Measurements from ENCODE around the gene RDH5.
A peak's percentile ranks its signal among the peaks of the same experiment; 100 is the strongest.

Gene RDH5

DNA sequence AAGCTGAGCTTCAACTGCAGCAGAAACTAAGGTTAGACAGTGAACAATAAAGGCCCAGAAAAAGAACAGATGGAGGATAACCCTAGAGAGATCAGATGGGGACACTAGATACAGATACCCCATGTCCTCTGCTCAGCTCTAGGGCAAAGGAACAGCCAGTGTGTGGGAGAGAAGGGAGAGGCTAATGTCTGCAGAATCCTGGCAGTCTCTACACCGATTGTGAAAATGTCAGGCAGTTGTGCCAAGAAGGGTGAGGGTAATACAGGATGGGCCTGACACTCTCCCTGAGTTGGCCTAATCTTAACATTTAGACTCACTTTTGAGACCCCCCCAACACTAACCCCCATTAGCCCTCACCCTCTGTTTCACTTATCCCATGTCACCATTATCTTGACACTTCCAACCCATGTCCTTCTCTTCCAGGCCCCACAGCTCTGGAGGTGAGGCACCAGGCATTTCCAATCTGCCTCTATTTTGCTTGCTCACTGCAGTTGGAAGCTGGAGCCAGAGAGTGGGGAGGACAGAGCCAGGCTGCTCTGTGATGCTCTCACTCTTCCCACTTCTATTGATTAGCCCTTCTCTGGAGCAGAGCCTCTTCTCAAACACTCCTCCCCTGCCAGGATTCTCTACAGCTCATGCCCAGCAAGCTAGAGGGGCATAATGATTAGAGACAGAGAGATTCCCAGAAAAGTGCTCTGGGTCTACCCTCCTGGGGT, 7.3 kb upstream of the RDH5 start:
- no peak for DNase-seq (ENCODE audit: low read depth, low spot score)

DNA sequence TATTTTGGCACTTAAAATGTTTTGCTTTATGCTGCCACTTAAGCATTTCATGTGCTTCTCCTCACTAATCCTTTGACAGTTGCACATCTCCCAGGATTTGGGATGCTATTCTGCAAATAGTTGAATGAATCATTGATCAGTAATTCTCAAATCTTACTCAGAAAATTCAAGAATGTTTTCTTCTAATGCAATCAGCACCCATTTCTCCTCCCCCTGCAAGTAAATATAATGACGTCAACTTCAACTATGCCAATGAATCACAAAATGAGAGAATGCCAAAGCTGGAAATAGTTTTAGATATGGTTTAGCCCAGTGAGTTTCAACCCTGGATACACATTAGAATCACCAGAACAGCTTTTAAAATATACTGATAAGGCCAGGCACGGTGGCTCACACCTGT, 6.5 kb upstream of the RDH5 start:
- DNase-seq (ENCODE audit: low read depth, low spot score) = no peak

DNA sequence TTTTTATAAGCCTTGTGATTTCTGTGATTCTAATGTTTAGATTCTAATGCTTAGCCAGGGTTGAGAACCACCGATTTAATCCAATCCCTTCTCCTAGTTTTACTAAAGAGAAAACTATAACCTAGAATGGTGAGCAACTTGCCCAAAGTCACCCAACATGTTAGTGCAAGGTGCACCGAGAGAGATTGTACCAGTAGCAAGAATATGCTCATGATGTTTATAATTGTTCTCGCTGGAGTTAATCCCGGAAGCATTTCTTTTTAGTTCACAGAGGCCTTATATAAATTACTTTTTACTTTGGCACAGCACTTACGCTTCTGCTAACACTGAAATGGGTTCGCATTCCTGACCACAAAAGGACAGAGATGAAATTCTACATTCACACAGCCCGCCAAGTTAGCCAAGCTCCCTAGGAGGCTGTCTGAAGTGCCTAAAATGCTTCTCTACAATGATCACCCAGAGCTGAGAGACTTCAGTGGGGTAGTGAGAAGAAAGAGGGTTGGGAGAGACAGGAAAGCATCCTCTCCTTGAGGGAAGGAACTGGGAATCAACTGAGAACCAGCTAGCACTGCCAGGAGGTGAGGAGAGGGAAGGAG, 4.9 kb upstream of the RDH5 start:
- DNase-seq (ENCODE audit: low read depth, low spot score) = no peak

DNA sequence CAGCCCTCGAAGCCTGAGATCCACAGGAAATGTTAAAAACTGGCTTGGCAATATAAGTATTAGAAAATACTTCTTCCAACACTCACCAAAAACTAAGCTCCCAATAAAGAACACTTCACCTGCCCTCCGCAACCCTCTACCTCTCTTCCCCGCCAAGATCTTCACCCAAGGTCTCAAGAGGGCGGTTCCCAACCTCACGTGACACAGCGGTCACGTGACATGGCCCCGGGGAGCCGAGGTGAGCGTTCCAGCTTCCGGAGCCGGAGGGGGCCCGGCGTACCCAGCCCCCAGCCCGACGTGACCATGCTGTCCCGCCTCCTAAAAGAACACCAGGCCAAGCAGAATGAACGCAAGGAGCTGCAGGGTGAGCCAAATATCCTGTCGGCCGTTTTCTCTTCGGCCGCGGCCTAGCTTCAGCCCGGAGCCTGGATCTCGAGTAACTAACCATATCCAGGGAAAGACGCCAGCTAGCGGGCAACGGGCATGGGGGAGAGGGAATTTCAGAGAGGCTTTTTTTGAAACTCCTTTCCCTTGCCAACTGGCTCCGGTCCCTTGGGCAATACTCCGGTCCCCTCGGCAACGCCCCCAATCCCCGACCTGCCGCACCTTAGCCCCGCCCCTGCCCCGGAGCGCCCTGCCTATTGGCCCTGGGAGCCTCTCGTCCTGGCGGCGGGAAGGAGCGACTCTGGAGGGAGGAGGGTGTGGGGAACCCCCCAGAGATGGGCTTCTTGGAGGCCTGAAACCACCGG, 4.2 kb upstream of the RDH5 start, which contains the start of gene BLOC1S1:
Gene BLOC1S1, plus strand, starts transcription at position 214 of the 749 bp plus-strand sequence. Its CDS starts 6 bp downstream, at position 220.
- peak; percentile 81 for DNase-seq (ENCODE audit: low read depth, low spot score)

DNA sequence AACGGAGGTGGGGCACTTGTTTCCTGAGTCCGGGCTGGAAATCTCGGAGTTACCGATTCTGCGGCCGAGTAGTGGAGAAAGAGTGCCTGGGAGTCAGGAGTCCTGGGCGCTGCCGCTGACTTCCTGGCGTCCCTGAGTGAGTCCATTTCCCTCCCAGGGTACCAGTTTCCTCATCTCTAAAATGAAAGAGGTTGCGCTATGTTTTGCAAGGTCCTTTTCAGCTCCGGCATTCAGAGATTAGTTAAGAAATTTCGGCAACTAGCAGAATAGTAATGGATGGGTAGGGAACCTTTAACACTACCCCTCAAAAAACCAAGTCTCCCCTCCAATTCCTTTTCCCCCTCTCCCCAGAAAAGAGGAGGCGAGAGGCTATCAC, 3.6 kb upstream of the RDH5 start:
- DNase-seq (ENCODE audit: low read depth, low spot score) = no peak

DNA sequence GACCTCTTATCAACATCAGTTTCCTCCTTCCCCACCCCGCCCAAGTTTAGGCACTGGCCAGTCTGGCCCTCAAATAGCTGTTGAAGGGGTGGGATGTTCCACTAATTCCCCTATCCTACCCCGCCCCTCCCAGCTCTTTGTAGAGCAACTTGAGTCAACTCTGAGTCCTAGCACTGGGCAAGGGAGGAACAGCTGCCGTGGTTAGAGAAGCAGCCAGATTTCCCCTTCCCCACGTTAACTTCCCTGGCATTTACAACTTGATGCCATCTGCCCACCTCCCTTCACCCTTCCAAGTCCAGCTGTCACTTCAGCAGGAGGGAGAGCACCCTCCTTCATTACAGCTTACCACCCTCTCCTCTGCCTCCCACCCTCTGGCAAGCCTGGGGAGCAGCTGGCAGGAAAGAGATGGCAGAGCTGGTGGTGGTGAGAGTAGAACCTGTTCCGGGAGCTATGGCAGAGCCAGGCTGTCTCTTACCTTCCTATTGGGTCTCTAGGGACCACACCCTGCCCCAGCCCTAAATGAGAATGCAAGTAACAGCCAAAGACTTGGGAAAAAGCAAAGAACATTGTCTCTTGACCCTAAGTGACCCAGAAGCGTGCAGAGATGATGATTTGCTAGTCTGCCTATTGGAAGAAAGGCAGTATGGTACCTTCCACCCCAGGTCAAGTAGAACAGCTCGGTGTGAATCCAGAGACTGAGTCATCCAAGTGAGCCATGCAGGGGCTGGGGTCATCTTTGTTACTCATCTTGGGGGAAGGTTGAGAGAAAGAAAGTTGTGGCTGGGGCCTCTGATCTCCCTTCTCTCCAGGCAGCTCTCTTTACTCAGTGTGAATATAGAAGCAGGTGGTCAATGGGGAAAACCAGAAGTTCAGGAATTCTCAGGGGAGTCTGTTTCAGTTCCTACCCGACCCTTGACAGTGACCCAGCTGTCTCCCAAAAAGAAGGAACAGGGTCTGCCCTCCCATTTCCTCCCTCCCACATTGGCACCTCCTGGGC, 2.9 kb upstream of the RDH5 start:
- no peak for DNase-seq (ENCODE audit: low read depth, low spot score)

DNA sequence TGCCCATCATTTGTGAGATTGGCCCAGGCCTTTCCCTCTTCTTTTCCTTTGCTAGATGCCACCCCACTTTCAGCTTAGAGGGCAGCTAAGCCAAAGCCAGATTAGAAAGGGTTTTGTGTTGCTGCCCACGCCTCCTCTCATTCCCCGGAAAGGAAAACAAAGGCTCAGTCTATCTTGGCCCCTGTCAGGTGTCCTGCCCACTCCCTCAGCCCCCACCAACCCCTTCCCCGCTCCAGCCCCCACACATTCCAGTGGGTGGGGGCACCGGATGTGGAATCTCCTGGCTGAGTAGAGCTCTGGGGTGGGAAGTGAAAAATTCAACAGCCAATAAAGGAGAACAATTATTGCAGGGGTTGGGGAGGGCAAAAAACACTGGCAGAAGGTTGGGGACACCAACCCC, 2.2 kb upstream of the RDH5 start:
- DNase-seq (ENCODE audit: low read depth, low spot score) = peak; percentile 33

DNA sequence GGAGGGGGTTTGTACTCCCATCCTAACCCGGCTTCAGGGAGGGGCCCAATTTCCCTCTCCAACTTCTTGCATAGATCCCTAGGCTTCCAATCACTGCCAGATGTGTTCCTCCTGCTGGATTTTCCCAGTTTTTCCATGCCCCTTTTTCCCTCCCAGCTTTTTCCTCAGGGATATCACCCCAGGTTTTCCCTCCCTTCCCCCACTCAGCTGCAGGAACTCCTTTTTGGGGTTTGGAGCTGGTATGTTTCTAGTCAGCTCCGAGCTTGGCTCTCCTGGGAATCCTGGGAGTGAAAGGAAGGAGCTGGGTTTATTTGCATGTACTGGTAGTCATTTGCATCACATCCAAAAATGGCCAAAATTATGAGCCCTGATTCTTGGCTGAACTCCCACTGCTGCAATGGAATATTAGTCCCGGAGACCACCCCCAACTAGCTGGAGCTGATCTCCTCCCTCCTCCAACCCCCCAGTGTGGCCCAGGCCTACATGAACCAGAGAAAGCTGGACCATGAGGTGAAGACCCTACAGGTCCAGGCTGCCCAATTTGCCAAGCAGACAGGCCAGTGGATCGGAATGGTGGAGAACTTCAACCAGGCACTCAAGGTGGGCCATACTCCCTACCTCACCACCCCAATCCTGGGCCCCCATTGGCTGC, 1.4 kb upstream of the RDH5 start:
- no peak for DNase-seq (ENCODE audit: low read depth, low spot score)

DNA sequence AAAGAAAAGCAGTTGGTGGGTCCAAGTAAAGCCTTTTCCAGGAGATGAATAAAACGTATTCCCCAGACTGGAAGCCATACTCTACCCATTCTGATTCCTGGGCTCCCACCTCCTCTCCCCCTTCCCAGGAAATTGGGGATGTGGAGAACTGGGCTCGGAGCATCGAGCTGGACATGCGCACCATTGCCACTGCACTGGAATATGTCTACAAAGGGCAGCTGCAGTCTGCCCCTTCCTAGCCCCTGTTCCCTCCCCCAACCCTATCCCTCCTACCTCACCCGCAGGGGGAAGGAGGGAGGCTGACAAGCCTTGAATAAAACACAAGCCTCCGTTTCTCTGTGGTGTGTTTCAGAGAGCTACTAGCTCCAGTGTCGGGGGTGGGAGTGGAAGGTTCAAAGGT, 822 bp upstream of the RDH5 start:
- no peak for DNase-seq (ENCODE audit: low read depth, low spot score)

DNA sequence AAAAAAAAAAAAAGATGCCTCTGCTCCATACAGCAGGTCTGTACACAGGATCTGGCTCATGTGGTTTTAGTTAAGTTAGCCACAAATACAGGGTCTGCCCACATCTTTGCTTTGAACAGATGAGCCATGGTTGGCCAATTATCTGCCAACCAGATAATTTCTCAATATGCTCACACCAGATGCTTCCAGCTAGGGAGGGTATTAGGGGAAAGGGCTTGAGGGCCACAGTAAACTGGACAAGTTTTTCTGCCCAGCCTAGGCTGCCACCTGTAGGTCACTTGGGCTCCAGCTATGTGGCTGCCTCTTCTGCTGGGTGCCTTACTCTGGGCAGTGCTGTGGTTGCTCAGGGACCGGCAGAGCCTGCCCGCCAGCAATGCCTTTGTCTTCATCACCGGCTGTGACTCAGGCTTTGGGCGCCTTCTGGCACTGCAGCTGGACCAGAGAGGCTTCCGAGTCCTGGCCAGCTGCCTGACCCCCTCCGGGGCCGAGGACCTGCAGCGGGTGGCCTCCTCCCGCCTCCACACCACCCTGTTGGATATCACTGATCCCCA, 776 bp downstream of the RDH5 start:
- DNase-seq (ENCODE audit: low read depth, low spot score) = peak; percentile 47

DNA sequence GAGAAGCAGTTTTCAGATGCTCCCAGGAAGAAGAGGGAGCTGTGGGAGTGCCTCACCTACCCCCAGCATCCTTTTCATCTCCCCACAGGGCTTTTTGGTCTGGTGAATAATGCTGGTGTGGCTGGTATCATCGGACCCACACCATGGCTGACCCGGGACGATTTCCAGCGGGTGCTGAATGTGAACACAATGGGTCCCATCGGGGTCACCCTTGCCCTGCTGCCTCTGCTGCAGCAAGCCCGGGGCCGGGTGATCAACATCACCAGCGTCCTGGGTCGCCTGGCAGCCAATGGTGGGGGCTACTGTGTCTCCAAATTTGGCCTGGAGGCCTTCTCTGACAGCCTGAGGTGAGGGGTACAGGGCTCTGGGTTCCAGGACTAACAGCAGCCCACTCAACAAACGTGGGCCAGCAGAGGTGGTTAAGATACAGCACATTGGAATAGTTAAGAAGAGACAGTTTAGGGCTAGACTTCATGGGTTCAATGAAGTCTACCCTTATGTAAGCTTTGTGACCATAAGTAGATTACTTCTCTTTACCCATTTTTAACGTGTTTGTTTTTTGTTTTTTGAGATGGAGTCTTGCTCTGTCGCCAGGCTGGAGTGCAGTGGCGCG, 1.5 kb downstream of the RDH5 start:
- no peak for DNase-seq (ENCODE audit: low read depth, low spot score)

DNA sequence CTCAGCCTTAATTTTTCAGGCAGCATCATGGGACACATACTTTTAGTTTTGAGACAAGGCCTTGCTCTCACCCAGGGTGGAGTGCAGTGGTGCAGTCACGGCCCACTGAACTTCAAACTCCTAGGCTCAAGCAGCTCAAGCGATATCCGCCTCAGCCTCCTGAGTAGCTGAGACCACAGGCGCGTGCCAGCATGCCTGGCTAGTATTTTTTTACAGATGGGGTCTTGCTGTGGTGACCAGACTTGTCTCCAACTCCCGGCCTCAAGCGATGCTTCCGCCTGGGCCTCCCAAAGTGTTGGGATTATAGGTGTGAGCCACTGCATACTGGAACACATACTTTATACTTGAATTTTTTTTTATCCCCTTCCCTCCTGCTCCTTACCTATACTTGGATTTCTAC, 2.8 kb downstream of the RDH5 start:
- DNase-seq (ENCODE audit: low read depth, low spot score) = no peak

DNA sequence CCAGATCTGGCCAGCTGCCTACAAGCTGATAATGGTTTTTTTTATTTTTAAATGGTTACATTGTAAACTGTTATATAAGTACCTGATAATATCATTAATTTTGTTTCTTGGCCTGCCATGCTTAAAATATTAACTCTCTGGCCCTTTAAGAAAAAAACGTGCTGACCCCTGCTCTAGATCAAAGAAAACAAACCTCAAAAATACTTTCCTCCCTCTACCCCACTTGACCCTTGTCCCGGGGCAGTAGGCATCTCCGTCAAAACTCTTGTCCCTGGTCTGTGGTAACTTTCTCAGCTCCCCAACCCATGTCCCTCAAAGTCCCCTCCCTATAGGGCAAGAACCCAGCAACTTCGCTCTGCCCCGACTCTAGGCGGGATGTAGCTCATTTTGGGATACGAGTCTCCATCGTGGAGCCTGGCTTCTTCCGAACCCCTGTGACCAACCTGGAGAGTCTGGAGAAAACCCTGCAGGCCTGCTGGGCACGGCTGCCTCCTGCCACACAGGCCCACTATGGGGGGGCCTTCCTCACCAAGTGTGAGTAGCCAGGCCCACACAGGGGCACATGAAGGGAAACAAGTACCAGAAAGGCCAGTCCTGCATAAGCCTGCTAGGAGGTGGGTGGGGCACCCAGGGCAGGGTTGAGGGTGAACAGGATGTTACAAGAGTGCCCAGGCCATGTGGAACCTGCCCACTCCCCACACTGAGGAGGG, 3.5 kb downstream of the RDH5 start:
- no peak for DNase-seq (ENCODE audit: low read depth, low spot score)

DNA sequence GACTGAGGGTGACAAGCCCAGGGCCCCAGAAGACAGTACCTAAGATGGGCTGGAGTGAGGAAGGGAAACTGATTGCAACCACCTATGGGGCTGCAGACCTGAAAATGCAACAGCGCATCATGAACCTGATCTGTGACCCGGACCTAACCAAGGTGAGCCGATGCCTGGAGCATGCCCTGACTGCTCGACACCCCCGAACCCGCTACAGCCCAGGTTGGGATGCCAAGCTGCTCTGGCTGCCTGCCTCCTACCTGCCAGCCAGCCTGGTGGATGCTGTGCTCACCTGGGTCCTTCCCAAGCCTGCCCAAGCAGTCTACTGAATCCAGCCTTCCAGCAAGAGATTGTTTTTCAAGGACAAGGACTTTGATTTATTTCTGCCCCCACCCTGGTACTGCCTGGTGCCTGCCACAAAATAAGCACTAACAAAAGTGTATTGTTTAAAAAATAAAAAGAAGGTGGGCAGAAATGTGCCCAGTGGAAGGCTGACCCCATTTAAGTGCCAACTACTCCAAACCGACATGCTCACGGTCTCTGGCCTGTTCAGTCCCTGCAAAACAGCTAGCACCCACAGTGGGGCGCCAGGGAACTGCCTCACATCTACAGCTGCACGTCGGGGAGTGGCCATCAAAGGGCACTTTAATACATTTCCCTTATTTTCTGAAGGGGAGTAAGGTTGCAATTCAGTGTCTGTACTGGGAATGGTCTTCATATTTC, 4.2 kb downstream of the RDH5 start:
- DNase-seq (ENCODE audit: low read depth, low spot score) = no peak

DNA sequence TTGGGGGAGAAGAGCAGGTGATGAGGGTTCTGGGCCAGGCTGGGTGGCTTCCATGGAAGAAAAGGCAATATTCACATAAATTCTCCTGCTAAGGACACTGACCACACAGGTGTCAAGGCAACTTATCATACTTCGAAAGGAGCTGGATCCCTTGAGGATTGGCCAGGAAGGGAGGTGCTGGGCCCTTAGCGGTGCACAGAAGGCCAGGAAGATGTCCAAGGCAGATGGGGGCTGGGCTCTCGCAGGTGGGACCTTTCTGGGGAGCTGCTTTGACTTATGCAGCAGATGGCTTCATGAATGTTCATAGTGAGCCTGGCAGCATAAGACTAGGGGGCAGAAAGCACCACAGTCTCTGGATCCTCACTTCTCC, 4.7 kb downstream of the RDH5 start:
- DNase-seq (ENCODE audit: low read depth, low spot score) = no peak

DNA sequence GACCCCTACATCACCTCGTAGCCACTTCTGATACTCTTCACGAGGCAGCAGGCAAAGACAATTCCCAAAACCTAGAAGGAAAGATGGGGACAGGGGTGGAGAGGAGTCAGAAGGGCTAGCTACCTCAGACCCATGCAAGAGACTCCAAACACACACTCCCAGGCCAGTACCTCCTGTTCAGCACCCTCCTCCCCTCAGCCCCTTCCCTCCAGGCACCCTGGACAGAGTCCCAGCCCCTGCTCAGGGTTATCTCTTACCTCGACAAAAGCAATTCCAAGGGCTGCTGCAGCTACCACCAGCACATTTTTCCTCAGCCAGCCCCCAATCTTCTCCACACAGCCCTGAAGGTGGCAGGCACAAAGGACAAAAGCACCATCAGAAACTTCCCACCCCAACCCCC, 5.4 kb downstream of the RDH5 start:
- DNase-seq (ENCODE audit: low read depth, low spot score) = no peak

DNA sequence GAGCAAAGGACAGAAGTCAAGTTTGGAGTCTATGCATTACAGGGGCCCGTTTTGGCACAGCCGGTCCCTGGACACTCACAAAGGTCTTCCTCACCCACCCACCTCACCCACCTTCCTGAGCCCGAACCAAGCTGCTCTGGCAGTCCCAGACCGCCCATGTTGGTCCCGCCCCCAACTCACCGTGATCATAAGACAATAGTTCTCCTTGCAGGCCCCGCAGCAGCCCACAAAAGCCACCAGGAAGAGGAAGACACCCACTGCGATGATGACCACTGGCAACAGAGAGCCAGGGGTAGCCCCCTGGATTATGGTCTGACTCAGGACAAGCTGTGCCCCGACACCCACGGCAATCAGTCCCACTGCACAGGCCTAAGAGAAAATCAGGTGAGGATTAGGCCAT, 6.8 kb downstream of the RDH5 start:
- DNase-seq (ENCODE audit: low read depth, low spot score) = no peak

DNA sequence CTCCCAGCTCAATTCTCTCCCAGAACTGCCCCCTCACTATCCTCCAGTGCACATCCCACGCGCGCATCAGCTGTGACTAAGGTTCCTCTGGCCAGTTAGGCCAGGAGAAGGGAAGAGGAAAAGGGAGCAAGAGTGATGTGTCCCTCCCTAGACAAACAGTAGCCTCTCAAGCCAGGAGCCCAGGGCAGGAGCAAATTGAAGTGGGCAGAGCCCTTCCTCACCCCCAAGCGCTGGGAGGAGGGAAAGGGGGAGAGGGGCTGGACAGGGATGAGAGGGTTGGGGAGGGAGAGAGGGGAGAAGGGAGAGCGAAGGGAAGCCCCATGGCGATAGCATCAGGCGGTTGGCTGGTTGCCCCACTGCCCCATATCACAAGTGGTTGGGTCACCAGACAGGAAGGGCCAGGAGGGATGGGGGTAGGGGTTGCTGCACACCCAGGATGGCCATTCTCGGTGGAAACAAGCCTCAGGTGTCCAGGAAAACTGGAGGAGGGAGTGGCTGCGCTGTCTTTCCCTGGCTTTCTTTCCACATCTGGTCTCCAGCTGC, 7.5 kb downstream of the RDH5 start:
- no peak for DNase-seq (ENCODE audit: low read depth, low spot score)

Data from iPS DF 19.7 (cell line).